AG04449 (cell line): ENCODE measurements around the gene SUSD6.
"Not testable (repeated sequence)": the region's sequence is repeated elsewhere in the genome, so short reads cannot be mapped to it uniquely, and the experiment has no call there.

Experiments
- CTCF ChIA-PET: fragments of 350-600 bp; formaldehyde crosslinking; extraction: SDS; loops from one replicate; lab custom pipeline; 2021; ENCODE audit warnings: antibody characterized with exemption; lab: Yijun Ruan, JAX
- POLR2A ChIA-PET: fragments of 400-600, 350-600 bp; formaldehyde crosslinking; extraction: SDS; loops from one replicate; lab custom pipeline; 2020; ENCODE audit warnings: antibody characterized with exemption, inconsistent platforms; lab: Yijun Ruan, JAX
- DNase-seq: peaks from one replicate; pipeline ENCODE4 v3.0.0-alpha.2; 2010; ENCODE audit warnings: low read depth, low spot score
- H3K4me3 ChIP-seq: 2 replicates; pipeline ENCODE4 v1.5.1; 2011; ENCODE audit warnings: low read depth, mild to moderate bottlenecking, control low read depth, low read length
- TF ChIP-seq, protein P1 (sequence below): IDR thresholded peaks from one replicate; pipeline ENCODE4 v1.5.1; 2011; ENCODE audit warnings: mild to moderate bottlenecking, moderate library complexity, low read length, control low read depth, inconsistent platforms; ENCODE audit not compliant: insufficient read depth; ENCODE audit errors: missing control alignments

Gene SUSD6

DNA sequence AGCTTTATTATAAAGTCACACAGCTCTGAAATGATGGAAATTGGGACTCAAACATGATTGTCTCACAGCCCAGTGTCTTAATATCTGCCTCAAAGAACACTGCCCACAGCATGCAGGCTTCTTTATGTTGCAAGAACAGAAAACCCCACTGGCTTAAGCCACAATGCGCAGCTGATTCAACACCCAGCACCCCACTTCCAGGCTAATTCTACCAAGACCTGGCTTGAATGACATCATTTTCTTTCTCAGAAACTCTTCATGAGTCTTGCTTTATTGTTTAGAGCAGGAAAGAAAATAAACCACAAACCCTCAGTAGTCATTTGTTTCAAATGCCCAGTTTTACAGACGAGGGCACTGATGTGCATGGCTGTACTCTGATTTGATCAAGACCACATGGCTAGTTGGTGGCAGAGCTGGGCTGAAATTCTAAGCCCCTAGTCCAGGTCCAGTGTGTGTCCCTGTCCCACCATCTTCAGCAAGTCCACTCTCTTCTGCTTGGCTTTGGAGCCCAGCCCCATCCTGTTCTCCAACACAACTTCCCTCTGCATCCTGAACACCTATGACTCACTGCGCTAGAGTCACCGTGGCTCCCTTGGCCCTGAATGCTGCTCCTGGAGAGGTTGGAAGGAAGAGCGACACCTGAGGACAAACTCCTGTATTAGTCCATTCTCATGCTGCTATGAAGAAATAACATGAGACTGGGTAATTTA, 105.2 kb downstream of the SUSD6 start:
- peak; percentile 84 for DNase-seq
- TF ChIP-seq, protein P1, sequence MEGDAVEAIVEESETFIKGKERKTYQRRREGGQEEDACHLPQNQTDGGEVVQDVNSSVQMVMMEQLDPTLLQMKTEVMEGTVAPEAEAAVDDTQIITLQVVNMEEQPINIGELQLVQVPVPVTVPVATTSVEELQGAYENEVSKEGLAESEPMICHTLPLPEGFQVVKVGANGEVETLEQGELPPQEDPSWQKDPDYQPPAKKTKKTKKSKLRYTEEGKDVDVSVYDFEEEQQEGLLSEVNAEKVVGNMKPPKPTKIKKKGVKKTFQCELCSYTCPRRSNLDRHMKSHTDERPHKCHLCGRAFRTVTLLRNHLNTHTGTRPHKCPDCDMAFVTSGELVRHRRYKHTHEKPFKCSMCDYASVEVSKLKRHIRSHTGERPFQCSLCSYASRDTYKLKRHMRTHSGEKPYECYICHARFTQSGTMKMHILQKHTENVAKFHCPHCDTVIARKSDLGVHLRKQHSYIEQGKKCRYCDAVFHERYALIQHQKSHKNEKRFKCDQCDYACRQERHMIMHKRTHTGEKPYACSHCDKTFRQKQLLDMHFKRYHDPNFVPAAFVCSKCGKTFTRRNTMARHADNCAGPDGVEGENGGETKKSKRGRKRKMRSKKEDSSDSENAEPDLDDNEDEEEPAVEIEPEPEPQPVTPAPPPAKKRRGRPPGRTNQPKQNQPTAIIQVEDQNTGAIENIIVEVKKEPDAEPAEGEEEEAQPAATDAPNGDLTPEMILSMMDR, result no peak
- POLR2A ChIA-PET, result no interaction called here
- CTCF ChIA-PET, result interaction anchor here (0.7 to 7.1 kb wide), 9 partner anchors 8 to 168 kb away, joined by 3 to 72 read pairs (median 5); partner anchors contain the start of gene CCDC177
- no peak overlapping the region for H3K4me3 ChIP-seq

DNA sequence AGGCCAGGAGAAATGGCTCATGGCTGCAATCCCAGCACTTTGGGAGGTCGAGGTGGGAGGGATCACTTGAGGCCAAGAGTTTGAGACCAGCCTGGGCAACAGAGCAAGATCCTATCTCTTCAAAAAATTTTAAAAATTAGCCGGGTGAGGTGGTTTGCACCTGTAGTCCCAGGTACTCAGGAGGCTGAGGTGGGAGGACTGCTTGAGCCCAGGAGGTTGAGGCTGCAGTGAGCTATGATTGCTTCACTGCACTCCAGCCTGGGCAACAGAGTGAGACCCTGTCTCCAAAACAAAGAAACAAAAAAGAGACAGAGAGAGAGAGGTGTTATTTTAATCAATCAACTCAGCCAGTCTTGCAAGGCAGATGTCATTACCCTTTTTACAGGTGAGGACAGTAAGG, 107.2 kb downstream of the SUSD6 start:
- DNase-seq, H3K4me3 ChIP-seq: not testable (repeated sequence)
- ChIA-PET POLR2A (interaction anchor here (0.6 kb wide), 1 partner anchor 111 kb away, joined by 4 read pairs; no protein-coding TSS in a partner anchor), CTCF (interaction anchor here (0.8 to 7.1 kb wide), 9 partner anchors 8 to 183 kb away, joined by 3 to 72 read pairs (median 4); no protein-coding TSS in a partner anchor)

DNA sequence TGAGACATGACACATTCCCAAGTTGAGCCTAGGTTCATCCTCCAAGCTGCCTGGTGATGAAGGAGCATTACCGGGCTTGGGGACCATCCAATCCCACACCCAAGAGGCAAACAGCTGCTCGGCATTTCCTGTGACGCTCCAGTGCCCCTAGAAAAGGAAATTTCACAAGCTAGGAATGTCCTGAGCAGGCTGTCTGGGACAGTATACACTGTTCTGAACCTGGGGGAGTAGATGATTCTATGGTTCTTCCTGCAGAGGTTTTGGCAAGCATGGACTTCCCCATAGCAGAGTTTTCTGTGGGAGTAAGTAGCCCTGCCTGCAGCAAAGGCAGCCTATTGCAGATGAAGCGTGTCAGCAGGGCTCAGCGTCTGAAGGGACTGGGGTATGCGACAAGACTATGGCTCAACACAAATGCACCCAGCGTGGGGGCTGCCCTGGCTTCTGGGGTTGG, 108.1 kb downstream of the SUSD6 start:
- POLR2A ChIA-PET, result no interaction called here
- H3K4me3 ChIP-seq, result no peak overlapping the region
- CTCF ChIA-PET, result interaction anchor here (0.7 to 7.1 kb wide), 9 partner anchors 8 to 184 kb away, joined by 3 to 72 read pairs (median 6); partner anchors contain the start of gene CCDC177
- DNase-seq, result peak; percentile 90
- TF ChIP-seq, protein P1, result no peak

DNA sequence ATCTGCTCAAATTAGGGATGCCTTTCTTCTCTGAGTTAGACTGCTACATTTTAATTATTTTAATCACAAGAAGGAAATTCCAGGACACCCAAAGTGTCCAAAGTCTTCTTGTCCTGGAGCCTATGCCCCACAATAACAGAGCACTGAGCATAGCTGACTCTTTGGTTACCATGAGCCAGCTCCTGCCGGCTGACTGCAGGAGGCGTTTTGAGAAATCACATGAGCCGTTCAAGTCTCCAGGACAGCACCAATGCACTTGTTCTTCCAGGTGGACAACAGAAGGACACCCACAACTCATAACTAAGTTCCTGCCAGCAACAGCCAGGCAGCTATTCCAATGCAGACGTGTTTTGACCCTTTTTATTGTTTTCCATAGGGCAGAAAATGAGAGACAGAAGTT, 109.5 kb downstream of the SUSD6 start:
- POLR2A ChIA-PET, result interaction anchor here (0.5 kb wide), 1 partner anchor 46 kb away, joined by 3 read pairs; the partner anchor contains the start of gene SRSF5
- CTCF ChIA-PET, result interaction anchor here (0.6 to 7.1 kb wide), 12 partner anchors 9 to 185 kb away, joined by 3 to 72 read pairs (median 4); partner anchors contain the start of gene CCDC177
- no peak for DNase-seq
- H3K4me3 ChIP-seq, result no peak overlapping the region
- TF ChIP-seq, protein P1, result no peak

DNA sequence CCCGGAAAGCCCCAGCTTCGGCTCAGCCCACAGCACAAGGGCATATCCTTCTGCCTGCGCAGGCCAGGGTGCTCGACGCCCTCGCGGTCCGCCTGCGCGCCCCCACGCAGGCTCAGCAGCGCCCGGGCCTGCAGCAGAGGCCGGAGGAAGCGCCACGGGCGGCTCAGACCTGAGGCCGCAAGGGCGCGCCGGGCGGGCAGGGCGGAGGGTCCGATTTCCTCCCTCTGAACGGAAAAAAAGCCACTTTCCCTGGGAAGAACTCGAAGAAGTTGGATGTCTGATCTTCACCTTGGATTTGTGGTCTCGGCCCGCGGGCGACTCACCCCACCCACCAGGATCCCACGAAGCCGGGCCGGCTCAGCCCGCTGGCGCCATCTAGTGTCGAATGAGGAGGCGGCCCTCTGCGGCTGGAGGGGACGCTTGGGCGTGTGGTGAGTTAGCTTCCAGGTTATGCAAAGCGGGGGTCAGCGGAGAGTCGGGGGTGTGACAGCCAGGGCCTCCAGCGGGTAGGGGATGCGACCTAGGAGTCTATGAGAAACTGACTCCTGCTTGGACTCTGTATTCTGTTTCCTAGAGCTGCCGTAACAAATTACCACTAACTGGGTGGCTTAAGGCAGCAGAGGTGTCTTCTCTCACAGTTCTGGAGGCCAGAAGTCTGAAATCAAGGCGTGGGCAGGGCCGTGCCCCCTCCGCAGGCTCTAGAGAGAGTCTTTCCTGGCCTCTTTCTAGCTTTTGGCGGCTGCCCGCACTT, 115.5 kb downstream of the SUSD6 start:
- POLR2A ChIA-PET, result interaction anchor here (0.6 kb wide), 1 partner anchor 142 kb away, joined by 3 read pairs; no protein-coding TSS in a partner anchor
- H3K4me3 ChIP-seq, result peak overlapping the region; percentile 51
- DNase-seq, result no peak

DNA sequence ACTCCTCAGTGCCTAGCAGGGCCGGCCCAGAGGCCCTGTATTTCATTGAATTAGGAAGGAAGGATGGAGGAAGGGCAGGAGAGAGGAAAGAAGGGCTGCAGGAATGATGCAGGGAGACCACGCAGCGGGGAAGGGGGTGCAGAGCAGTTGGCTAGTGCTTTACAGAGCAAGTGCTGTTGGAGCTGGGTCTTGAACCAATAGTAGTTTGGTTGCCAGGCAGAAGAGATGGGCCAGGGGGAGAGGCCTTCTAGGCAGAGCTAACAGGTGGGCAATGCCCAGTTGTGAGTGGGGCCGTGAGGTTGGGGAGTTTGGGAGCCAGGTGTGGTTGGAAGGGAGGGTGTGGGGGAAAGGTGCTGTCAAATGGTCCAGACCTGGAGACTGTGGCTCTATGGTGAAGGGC, 116.5 kb downstream of the SUSD6 start:
- POLR2A ChIA-PET, result no interaction called here
- H3K4me3 ChIP-seq, result no peak overlapping the region
- no peak for DNase-seq
- TF ChIP-seq, protein P1, result no peak
- CTCF ChIA-PET, result interaction anchor here (0.8 to 7.8 kb wide), 28 partner anchors 9 to 199 kb away, joined by 3 to 210 read pairs (median 6); partner anchors contain the start of gene CCDC177

More for the DNA sequence above, 115.5 kb downstream of the SUSD6 start:
- CTCF ChIA-PET, result interaction anchor here (0.6 to 7.8 kb wide), 48 partner anchors 8 to 198 kb away, joined by 3 to 210 read pairs (median 5); partner anchors contain the start of genes CCDC177 and SUSD6
- TF ChIP-seq, protein P1, result peak; percentile 98

DNA sequence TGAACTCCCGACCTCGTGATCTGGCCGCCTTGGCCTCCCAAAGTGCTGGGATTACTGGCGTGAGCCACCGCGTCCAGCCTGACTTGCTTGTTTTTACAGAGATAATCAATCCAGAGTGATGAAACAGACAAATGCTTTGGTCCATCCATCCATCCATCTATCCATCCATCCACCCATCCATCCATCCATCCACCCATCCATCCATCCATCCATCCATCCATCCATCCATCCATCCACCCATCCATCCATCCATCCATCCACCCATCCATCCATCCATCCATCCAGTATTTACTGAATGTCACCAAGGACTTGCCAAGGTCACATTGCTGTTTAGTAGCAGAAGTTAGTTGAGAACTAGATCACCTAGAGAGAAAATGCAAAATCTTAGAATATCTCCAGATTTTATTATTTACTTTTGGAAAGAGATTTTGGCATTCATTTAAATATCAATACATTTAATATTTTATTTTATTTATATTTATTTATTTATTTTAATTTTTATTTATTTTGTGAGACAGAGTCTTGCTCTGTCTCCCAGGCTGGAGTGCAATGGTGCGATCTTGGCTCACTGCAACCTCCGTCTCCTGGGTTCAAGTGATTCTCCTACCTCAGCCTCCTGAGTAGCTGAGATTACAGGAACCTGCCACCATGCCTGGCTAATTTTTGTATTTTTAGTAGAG, 120.7 kb downstream of the SUSD6 start:
- POLR2A ChIA-PET, H3K4me3 ChIP-seq, DNase-seq: not testable (repeated sequence)
- CTCF ChIA-PET, result interaction anchor here (0.9 to 7.8 kb wide), 4 partner anchors 11 to 151 kb away, joined by 3 to 210 read pairs (median 4); no protein-coding TSS in a partner anchor

DNA sequence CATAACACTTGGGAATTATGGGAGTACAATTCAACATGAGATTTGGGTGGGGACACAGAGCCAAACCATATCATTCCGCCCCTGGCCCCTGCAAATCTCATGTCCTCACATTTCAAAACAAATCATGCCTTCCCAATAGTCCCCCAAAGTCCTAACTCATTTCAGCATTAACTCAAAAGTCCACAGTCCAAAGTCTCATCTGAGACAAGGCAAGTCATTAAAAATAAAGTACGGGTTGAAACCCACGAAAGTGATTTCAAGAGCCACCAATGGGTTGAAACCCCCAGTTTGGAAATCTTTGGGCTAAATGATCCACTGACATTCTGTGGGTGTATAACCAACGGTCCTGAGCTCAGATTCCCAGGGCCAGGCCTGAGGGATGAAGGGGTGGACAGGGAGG, 125.0 kb downstream of the SUSD6 start:
- CTCF ChIA-PET, result interaction anchor here (2.0 to 2.3 kb wide), 2 partner anchors 9 to 152 kb away, joined by 7 to 16 read pairs; no protein-coding TSS in a partner anchor
- H3K4me3 ChIP-seq, POLR2A ChIA-PET, DNase-seq: not testable (repeated sequence)
